ENCODE measurements around the gene ZNF678.

- TF ChIP-seq CTCF (IDR thresholded peaks at IDR 0.05) (no peak), POLR2AphosphoS5 (IDR thresholded peaks at IDR 0.05) (no peak)
Measured at GRCh38 chr1:227543283-227544066, 19.9 kb upstream of the ZNF678 start.

Data from sigmoid colon (tissue), 4 donors.